ENCODE measurements around the gene QRSL1. TPM values are rescaled to one million over a fixed set of nuclear protein-coding genes. Genes with fewer than 3 reads are reported as not detected.

QRSL1 gene
- total RNA-seq, 2 donors from 2014 or later: 6.1 to 9.4 TPM

DNA sequence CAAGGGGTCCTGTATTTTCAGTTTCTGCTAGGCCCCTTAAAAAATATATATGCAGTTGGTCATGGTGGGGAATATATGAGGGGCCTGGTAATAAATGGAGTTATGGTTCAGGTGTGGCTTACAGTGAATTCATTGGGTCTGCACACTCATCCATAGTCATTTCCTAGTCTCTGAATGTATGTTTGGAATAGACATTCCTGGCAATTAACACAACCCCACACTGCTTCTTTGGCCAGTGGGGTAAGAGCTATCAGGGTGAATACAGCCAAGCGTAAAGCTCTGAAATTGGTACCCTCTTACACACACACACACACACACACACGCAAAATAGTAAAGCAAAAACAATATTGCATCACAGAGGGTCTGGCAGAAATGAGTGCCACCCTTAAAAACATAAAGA lies 56.5 kb downstream of the QRSL1 start:
- 70% methylated on average over 2 of the region's 2 CpGs for WGBS
- H3K4me3 ChIP-seq: no peak overlapping the region
- H3K4me1 ChIP-seq (replicated peaks): no peaks in the 10 kb centered on the region
- no peak overlapping the region for H3K27ac ChIP-seq
- H3K9me3 ChIP-seq: no peaks in the 10 kb centered on the region
- intact Hi-C loops (cut with DNase I): no loop called here
- no peaks in the 10 kb centered on the region for H3K36me3 ChIP-seq
- H3K27me3 ChIP-seq (replicated peaks; ENCODE audit: insufficient read depth): no peaks in the 10 kb centered on the region
- TF ChIP-seq POLR2AphosphoS5 (IDR thresholded peaks at IDR 0.05): no peak
- TF ChIP-seq, protein P1, sequence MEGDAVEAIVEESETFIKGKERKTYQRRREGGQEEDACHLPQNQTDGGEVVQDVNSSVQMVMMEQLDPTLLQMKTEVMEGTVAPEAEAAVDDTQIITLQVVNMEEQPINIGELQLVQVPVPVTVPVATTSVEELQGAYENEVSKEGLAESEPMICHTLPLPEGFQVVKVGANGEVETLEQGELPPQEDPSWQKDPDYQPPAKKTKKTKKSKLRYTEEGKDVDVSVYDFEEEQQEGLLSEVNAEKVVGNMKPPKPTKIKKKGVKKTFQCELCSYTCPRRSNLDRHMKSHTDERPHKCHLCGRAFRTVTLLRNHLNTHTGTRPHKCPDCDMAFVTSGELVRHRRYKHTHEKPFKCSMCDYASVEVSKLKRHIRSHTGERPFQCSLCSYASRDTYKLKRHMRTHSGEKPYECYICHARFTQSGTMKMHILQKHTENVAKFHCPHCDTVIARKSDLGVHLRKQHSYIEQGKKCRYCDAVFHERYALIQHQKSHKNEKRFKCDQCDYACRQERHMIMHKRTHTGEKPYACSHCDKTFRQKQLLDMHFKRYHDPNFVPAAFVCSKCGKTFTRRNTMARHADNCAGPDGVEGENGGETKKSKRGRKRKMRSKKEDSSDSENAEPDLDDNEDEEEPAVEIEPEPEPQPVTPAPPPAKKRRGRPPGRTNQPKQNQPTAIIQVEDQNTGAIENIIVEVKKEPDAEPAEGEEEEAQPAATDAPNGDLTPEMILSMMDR (IDR thresholded peaks at IDR 0.05): no peak
- TF ChIP-seq POLR2A (IDR thresholded peaks at IDR 0.05): no peak
- DNase-seq (ENCODE audit: low spot score): no peak

DNA sequence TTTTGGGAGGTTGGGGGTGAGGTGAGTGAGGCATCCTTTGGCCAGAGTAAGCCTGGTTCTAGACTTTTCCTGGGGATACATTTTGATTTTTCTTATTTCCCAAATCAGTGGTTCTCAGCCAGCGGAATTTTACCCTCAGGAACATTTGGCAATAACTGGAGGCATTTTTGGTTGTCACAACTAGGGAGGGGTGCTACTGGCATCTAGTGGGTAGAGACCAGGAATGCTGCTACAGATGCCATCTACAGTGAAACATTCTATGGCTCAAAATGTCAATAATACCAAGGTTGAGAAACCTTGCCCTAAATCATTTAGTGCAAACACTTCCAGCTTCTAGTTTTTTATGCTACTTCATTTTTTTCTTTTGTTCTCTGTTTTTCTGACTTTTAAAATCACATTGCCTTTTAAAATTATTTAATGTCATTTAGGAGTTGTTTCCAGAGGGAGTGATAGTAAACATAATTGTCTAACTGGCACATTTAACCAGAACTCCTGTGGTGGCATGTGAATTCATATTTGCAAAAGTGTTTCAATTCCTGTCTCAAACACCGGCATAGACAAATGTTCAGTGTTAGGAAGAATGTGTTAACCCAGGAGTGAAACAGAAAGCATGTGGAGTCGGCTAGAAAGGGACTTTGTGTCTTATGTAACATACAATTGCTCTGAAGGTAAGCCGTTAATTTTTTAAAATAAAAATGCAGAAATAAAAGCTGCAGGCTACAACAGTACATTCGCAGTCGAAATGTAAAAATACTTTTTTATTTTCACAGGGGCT lies 59.0 kb downstream of the QRSL1 start:
- no peak overlapping the region for H3K27ac ChIP-seq
- no peak overlapping the region for H3K4me3 ChIP-seq
- intact Hi-C loops (cut with DNase I): no loop called here
- WGBS: 39% methylated on average over 6 of the region's 6 CpGs
- H3K9me3 ChIP-seq: no peaks in the 10 kb centered on the region
- no peaks in the 10 kb centered on the region for H3K4me1 ChIP-seq (replicated peaks)
- no peaks in the 10 kb centered on the region for H3K27me3 ChIP-seq (replicated peaks; ENCODE audit: insufficient read depth)
- no peaks in the 10 kb centered on the region for H3K36me3 ChIP-seq
- no peak for DNase-seq (ENCODE audit: low spot score)
- TF ChIP-seq, protein P1 (IDR thresholded peaks at IDR 0.05): peak in 1 of 4 experiments; percentile 8
- no peak for TF ChIP-seq POLR2AphosphoS5 (IDR thresholded peaks at IDR 0.05)

DNA sequence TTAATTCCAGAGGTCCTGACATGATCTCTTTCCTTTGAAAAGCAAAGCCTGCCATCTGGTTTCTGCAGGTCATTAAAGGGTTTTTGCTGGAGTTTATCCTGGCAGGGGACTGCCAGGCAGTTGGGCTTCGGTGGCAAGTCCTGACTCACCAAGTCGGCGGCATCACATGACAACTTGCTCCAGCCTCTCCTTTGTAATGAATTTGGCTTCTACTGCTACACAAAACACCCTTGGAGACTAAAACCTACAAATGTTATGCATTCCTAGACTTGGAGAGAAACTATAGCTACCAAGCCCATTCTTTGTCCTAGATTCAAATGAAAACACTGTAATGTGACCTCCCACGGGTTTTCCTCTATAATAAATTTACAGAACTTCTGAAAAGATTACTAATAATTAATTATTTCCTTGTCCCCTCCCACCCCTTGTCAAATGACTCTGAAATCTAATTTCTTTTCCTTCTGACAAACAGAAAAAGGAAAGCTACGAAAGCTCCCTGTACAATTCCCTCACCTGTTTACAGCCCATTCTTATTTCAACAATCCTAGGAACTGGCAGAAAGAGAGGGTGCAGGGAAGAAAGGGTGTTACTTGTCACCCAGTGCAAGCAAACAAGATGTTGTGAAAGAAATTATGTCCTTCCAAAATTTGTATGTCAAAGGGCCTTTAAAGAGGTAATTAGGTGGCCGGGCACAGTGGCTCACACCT lies 62.9 kb downstream of the QRSL1 start:
- peak; percentile 61 for DNase-seq (ENCODE audit: low spot score)
- no peak for TF ChIP-seq POLR2A (IDR thresholded peaks at IDR 0.05)
- TF ChIP-seq, protein P1 (IDR thresholded peaks at IDR 0.05): no peak
- TF ChIP-seq POLR2AphosphoS5 (IDR thresholded peaks at IDR 0.05): peak; percentile 25
- no peaks in the 10 kb centered on the region for H3K4me1 ChIP-seq (replicated peaks)
- H3K27ac ChIP-seq: peak overlapping the region in 1 of 2 donors; percentile 54
- H3K9me3 ChIP-seq: no peaks in the 10 kb centered on the region
- 24% methylated on average over 6 of the region's 6 CpGs for WGBS
- no peak overlapping the region for H3K4me3 ChIP-seq
- H3K27me3 ChIP-seq (replicated peaks; ENCODE audit: insufficient read depth): no peaks in the 10 kb centered on the region
- intact Hi-C loops (cut with DNase I): no loop called here
- H3K36me3 ChIP-seq: no peaks in the 10 kb centered on the region

DNA sequence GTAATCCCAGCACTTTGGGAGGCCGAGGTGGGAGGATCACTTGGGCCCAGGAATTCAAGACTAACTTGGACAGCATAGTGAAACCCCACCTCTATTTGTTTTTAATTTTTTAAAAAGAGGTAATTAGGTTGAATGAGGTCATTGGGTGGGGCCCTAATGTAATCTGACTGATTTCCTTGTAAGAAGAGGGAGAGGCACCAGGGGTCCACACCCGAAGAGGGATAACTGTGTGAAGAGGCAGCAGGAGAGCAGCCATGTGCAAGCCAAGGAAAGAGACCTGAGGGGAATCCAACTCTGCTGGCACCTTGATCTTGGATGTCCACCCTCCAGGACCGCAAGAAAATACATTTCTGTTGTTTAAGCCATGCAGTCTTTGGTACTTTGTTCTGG lies 63.4 kb downstream of the QRSL1 start:
- H3K27me3 ChIP-seq (replicated peaks; ENCODE audit: insufficient read depth): no peaks in the 10 kb centered on the region
- H3K27ac ChIP-seq: peak overlapping the region in 1 of 2 donors; percentile 54
- 71% methylated on average over 3 of the region's 3 CpGs for WGBS

More for the DNA sequence above, 63.4 kb downstream of the QRSL1 start:
- Histone ChIP-seq H3K4me3 (no peak overlapping the region), H3K4me1 (replicated peaks) (no peaks in the 10 kb centered on the region), H3K9me3 (no peaks in the 10 kb centered on the region), H3K36me3 (no peaks in the 10 kb centered on the region)
- no peak for DNase-seq (ENCODE audit: low spot score)
- intact Hi-C loops (cut with DNase I): no loop called here
- TF ChIP-seq, protein P1 (IDR thresholded peaks at IDR 0.05): no peak
- TF ChIP-seq POLR2A (IDR thresholded peaks at IDR 0.05): no peak
- no peak for TF ChIP-seq POLR2AphosphoS5 (IDR thresholded peaks at IDR 0.05)

Data from prostate gland (tissue), 2 donors.